Esophagus squamous epithelium (tissue), 4 donors: ENCODE measurements around the gene CIAO2B.

Source experiments
- CTCF ChIP-seq, 6 experiments: fragments of 450-650 bp in 4 of 6; fragments of 200-600 bp in 2 of 6; sonication (generic) in 2 of 6; IDR thresholded peaks; one replicate each; pipeline ENCODE4 v1.5.1; 2016 to 2019; ENCODE audit warnings: antibody characterized with exemption in 6 of 6, mild to moderate bottlenecking in 4 of 6, moderate library complexity in 4 of 6
- POLR2A ChIP-seq, 4 donors: fragments of 450-650 bp; IDR thresholded peaks; one replicate each; pipeline ENCODE4 v1.6.1; 2017; ENCODE audit warnings: antibody characterized with exemption in 4 of 4, mild to moderate bottlenecking in 4 of 4, moderate library complexity in 3 of 4

GRCh38 chr16:66927918-66928649 is 6.1 kb downstream of the CIAO2B start:
- TF ChIP-seq CTCF (IDR thresholded peaks at IDR 0.05) (no peak), POLR2A (IDR thresholded peaks at IDR 0.05) (no peak)
